Measurements from ENCODE around the gene KRT34.

The KRT34 gene

GRCh38 chr17:41334385-41335305, 47.5 kb downstream of the KRT34 start:
- ATAC-seq (no peak), DNase-seq (ENCODE audit: low spot score in 2 of 2) (peak in 1 of 2 donors; percentile 46)
- Mint-ChIP-seq H3K4me3 (no peak overlapping the region), H3K9me3 (no peaks in the 10 kb centered on the region), H3K27ac (peak overlapping the region; percentile 78), H3K4me1 (peaks cover 47% of the 10 kb centered on the region), H3K36me3 (no peaks in the 10 kb centered on the region)

GRCh38 chr17:41333836-41334235, 48.3 kb downstream of the KRT34 start:
- Mint-ChIP-seq H3K4me3 (no peak overlapping the region), H3K4me1 (peaks cover 40% of the 10 kb centered on the region), H3K9me3 (no peaks in the 10 kb centered on the region), H3K27ac (peak overlapping the region; percentile 65), H3K36me3 (no peaks in the 10 kb centered on the region)
- DNase-seq (ENCODE audit: low spot score in 2 of 2), result no peak
- no peak for ATAC-seq

GRCh38 chr17:41333098-41333497, 49.0 kb downstream of the KRT34 start:
- H3K4me3 Mint-ChIP-seq, result no peak overlapping the region
- ATAC-seq (no peak), DNase-seq (ENCODE audit: low spot score in 2 of 2) (peak in 1 of 2 donors; percentile 22)
- H3K36me3 Mint-ChIP-seq, result no peaks in the 10 kb centered on the region
- no peaks in the 10 kb centered on the region for H3K9me3 Mint-ChIP-seq
- peaks cover 45% of the 10 kb centered on the region for H3K4me1 Mint-ChIP-seq
- peak overlapping the region; percentile 65 for H3K27ac Mint-ChIP-seq

- no peaks in the 10 kb centered on the region for H3K9me3 Mint-ChIP-seq
- ATAC-seq, result no peak
- H3K36me3 Mint-ChIP-seq, result no peaks in the 10 kb centered on the region
- no peak for DNase-seq (ENCODE audit: low spot score in 2 of 2)
- peaks cover 50% of the 10 kb centered on the region for H3K4me1 Mint-ChIP-seq
- H3K27ac Mint-ChIP-seq, result no peak overlapping the region
- H3K4me3 Mint-ChIP-seq, result no peak overlapping the region
Measured at GRCh38 chr17:41332239-41332638, 49.9 kb downstream of the KRT34 start.

- Mint-ChIP-seq H3K4me1 (peaks cover 57% of the 10 kb centered on the region), H3K4me3 (no peak overlapping the region), H3K27ac (no peak overlapping the region), H3K36me3 (no peaks in the 10 kb centered on the region), H3K9me3 (no peaks in the 10 kb centered on the region)
- ATAC-seq, result no peak
- peak in 1 of 2 donors; percentile 38 for DNase-seq (ENCODE audit: low spot score in 2 of 2)
Measured at GRCh38 chr17:41331606-41332005, 50.5 kb downstream of the KRT34 start.

GRCh38 chr17:41329279-41329948, 52.7 kb downstream of the KRT34 start:
- H3K27ac Mint-ChIP-seq, result no peak overlapping the region
- H3K9me3 Mint-ChIP-seq, result no peaks in the 10 kb centered on the region
- DNase-seq (ENCODE audit: low spot score in 2 of 2), result no peak
- no peak for ATAC-seq
- no peak overlapping the region for H3K4me3 Mint-ChIP-seq
- peaks cover 43% of the 10 kb centered on the region for H3K4me1 Mint-ChIP-seq
- H3K36me3 Mint-ChIP-seq, result peaks cover 1% of the 10 kb centered on the region

GRCh38 chr17:41328207-41328606, 53.9 kb downstream of the KRT34 start:
- H3K36me3 Mint-ChIP-seq, result peaks cover 6% of the 10 kb centered on the region
- H3K4me1 Mint-ChIP-seq, result peaks cover 43% of the 10 kb centered on the region
- DNase-seq (ENCODE audit: low spot score in 2 of 2), result no peak
- ATAC-seq, result no peak
- no peak overlapping the region for H3K27ac Mint-ChIP-seq
- no peak overlapping the region for H3K4me3 Mint-ChIP-seq
- H3K9me3 Mint-ChIP-seq, result no peaks in the 10 kb centered on the region
